ENCODE results near the gene RNF26.

DNA sequence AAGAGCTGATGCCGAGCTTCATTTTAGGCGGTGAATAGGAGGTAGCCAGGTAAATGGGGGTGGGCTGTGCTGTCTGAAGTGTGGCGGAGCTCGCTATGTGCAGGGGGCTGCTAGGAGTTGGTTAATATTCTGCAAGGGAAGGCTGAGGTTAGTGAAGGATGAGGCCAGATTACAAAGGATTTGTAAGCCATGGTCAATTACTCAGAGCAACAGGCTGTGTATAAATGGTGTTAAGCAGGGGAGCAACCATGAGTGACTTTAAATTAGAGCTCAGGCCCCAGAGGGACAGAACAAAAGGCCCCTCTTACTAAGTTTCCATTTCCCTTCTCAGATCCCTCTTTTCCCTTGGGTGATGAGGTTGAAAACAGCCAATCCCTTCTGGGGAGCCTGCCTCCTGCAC lies 10.1 kb upstream of the RNF26 start:
- TF ChIP-seq, protein P1, sequence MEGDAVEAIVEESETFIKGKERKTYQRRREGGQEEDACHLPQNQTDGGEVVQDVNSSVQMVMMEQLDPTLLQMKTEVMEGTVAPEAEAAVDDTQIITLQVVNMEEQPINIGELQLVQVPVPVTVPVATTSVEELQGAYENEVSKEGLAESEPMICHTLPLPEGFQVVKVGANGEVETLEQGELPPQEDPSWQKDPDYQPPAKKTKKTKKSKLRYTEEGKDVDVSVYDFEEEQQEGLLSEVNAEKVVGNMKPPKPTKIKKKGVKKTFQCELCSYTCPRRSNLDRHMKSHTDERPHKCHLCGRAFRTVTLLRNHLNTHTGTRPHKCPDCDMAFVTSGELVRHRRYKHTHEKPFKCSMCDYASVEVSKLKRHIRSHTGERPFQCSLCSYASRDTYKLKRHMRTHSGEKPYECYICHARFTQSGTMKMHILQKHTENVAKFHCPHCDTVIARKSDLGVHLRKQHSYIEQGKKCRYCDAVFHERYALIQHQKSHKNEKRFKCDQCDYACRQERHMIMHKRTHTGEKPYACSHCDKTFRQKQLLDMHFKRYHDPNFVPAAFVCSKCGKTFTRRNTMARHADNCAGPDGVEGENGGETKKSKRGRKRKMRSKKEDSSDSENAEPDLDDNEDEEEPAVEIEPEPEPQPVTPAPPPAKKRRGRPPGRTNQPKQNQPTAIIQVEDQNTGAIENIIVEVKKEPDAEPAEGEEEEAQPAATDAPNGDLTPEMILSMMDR (conservative IDR thresholded peaks at IDR 0.05; ENCODE audit: low read depth, low read length): no peak
- TF ChIP-seq ELK1 (IDR thresholded peaks at IDR 0.05; ENCODE audit: borderline replicate concordance, low read depth, low read length): no peak

All from IMR-90 (cell line).